Astrocyte (in vitro differentiated cells and primary cell): ENCODE measurements around the gene RPP40.

Experiments used
- EZH2 ChIP-seq: IDR thresholded peaks from 2 replicates; pipeline ENCODE4 v1.6.1; 2012; ENCODE audit warnings: mild to moderate bottlenecking, low read length, inconsistent platforms; ENCODE audit not compliant: insufficient read depth
- TF ChIP-seq, protein P1 (sequence below): IDR thresholded peaks from 2 replicates; pipeline ENCODE4 v1.5.1; 2011; ENCODE audit warnings: low read depth, mild to moderate bottlenecking, inconsistent platforms, low read length, moderate library complexity; ENCODE audit not compliant: insufficient read depth

DNA sequence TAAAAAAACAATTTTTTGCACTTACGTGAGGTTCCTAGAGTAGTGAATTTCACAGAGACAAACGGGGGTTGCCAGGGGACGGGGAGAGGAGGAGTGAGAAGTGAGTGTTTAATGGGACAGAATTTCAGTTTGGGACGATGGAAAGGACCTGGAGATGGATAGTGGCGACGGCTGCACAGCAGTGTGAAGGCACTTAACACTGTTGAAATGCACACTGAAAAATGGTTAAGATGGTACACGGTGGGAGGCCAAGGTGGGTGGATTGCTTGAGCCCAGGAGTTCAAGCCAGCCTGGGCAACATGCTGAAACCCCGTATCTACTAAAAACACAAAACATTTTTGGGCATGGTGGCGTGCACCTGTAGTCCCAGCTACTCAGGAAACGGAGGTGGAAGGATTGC is 31.4 kb downstream of the RPP40 start:
- TF ChIP-seq, protein P1, sequence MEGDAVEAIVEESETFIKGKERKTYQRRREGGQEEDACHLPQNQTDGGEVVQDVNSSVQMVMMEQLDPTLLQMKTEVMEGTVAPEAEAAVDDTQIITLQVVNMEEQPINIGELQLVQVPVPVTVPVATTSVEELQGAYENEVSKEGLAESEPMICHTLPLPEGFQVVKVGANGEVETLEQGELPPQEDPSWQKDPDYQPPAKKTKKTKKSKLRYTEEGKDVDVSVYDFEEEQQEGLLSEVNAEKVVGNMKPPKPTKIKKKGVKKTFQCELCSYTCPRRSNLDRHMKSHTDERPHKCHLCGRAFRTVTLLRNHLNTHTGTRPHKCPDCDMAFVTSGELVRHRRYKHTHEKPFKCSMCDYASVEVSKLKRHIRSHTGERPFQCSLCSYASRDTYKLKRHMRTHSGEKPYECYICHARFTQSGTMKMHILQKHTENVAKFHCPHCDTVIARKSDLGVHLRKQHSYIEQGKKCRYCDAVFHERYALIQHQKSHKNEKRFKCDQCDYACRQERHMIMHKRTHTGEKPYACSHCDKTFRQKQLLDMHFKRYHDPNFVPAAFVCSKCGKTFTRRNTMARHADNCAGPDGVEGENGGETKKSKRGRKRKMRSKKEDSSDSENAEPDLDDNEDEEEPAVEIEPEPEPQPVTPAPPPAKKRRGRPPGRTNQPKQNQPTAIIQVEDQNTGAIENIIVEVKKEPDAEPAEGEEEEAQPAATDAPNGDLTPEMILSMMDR, result no peak
- TF ChIP-seq EZH2, result no peak
